Central memory CD8-positive, alpha-beta T cell (primary cell): ENCODE results near the gene ZNF652.
"Not testable (repeated sequence)": the region's sequence is repeated elsewhere in the genome, so short reads cannot be mapped to it uniquely, and the experiment has no call there.

ENCODE experiments used
- ATAC-seq: fragments of 150-1000 bp; cut with Tn5 transposase; replicated peaks from 2 replicates; pipeline ENCODE4 v1.10.0; 2022; ENCODE audit warnings: mild to moderate bottlenecking, moderate FRiP score, moderate number of reproducible peaks; ENCODE audit not compliant: poor library complexity, severe bottlenecking; ENCODE audit errors: extremely low read depth
- DNase-seq, 2 donors: peaks; one replicate each; pipeline ENCODE4 v3.0.0; 2021; ENCODE audit warnings: low spot score in 2 of 2
- H3K27ac Mint-ChIP-seq: one replicate; pipeline ENCODE4 v1.8.0; 2022; ENCODE audit warnings: low read depth, mild to moderate bottlenecking, moderate library complexity, mixed read lengths
- H3K27me3 Mint-ChIP-seq: one replicate; pipeline ENCODE4 v1.8.0; 2022; ENCODE audit warnings: mixed read lengths
- H3K36me3 Mint-ChIP-seq: one replicate; pipeline ENCODE4 v1.8.0; 2022; ENCODE audit warnings: mild to moderate bottlenecking, moderate library complexity, mixed read lengths; ENCODE audit not compliant: insufficient read depth
- H3K4me1 Mint-ChIP-seq: one replicate; pipeline ENCODE4 v1.8.0; 2022; ENCODE audit warnings: mixed read lengths
- H3K4me3 Mint-ChIP-seq: one replicate; pipeline ENCODE4 v1.8.0; 2022; ENCODE audit warnings: mild to moderate bottlenecking, moderate library complexity, mixed read lengths
- H3K9me3 Mint-ChIP-seq: one replicate; pipeline ENCODE4 v1.8.0; 2022; ENCODE audit warnings: mixed read lengths

ZNF652 gene

GRCh38 chr17:49393491-49394255, 31.6 kb upstream of the ZNF652 start:
- no peaks in the 10 kb centered on the region for H3K27me3 Mint-ChIP-seq
- no peak overlapping the region for H3K27ac Mint-ChIP-seq
- H3K4me3 Mint-ChIP-seq, result no peak overlapping the region
- DNase-seq (no peak), ATAC-seq (no peak)
- peaks cover 33% of the 10 kb centered on the region for H3K4me1 Mint-ChIP-seq
- peaks cover 2% of the 10 kb centered on the region for H3K36me3 Mint-ChIP-seq
- no peaks in the 10 kb centered on the region for H3K9me3 Mint-ChIP-seq

GRCh38 chr17:49390548-49391324, 28.7 kb upstream of the ZNF652 start:
- DNase-seq, result no peak
- peak; percentile 25 for ATAC-seq
- H3K4me1 Mint-ChIP-seq, result peaks cover 51% of the 10 kb centered on the region

GRCh38 chr17:49389514-49390347, 27.7 kb upstream of the ZNF652 start:
- not testable (repeated sequence) for DNase-seq, H3K9me3 Mint-ChIP-seq, H3K27me3 Mint-ChIP-seq, ATAC-seq, H3K36me3 Mint-ChIP-seq
- peak overlapping the region; percentile 94 for H3K27ac Mint-ChIP-seq
- H3K4me3 Mint-ChIP-seq, result peak overlapping the region; percentile 79
- H3K4me1 Mint-ChIP-seq, result peaks cover 45% of the 10 kb centered on the region

More at GRCh38 chr17:49390548-49391324, 28.7 kb upstream of the ZNF652 start:
- Mint-ChIP-seq H3K27me3 (no peaks in the 10 kb centered on the region), H3K4me3 (peak overlapping the region; percentile 79), H3K36me3 (peaks cover 4% of the 10 kb centered on the region), H3K9me3 (no peaks in the 10 kb centered on the region), H3K27ac (peak overlapping the region; percentile 94)

- ATAC-seq, result no peak
- Mint-ChIP-seq H3K9me3 (no peaks in the 10 kb centered on the region), H3K27ac (peak overlapping the region; percentile 94), H3K36me3 (peaks cover 4% of the 10 kb centered on the region), H3K4me1 (peaks cover 45% of the 10 kb centered on the region), H3K4me3 (peak overlapping the region; percentile 43), H3K27me3 (no peaks in the 10 kb centered on the region)
- DNase-seq, result no peak
Observed at GRCh38 chr17:49388692-49389513, 26.9 kb upstream of the ZNF652 start.

GRCh38 chr17:49388290-49388640, 26.2 kb upstream of the ZNF652 start:
- Mint-ChIP-seq H3K36me3 (peaks cover 4% of the 10 kb centered on the region), H3K4me3 (peak overlapping the region; percentile 43), H3K9me3 (no peaks in the 10 kb centered on the region), H3K4me1 (peaks cover 49% of the 10 kb centered on the region), H3K27ac (peak overlapping the region; percentile 94), H3K27me3 (no peaks in the 10 kb centered on the region)
- DNase-seq (peak in 1 of 2 donors; percentile 31), ATAC-seq (peak; percentile 81)

- DNase-seq (peak in 1 of 2 donors; percentile 31), ATAC-seq (peak; percentile 68)
- H3K36me3 Mint-ChIP-seq, result peaks cover 4% of the 10 kb centered on the region
- no peaks in the 10 kb centered on the region for H3K9me3 Mint-ChIP-seq
- H3K4me1 Mint-ChIP-seq, result peaks cover 49% of the 10 kb centered on the region
- H3K4me3 Mint-ChIP-seq, result peak overlapping the region; percentile 43
- H3K27ac Mint-ChIP-seq, result peak overlapping the region; percentile 94
- H3K27me3 Mint-ChIP-seq, result no peaks in the 10 kb centered on the region
Observed at GRCh38 chr17:49387498-49388289, 25.6 kb upstream of the ZNF652 start.

GRCh38 chr17:49386373-49386772, 24.3 kb upstream of the ZNF652 start:
- Mint-ChIP-seq H3K4me3 (no peak overlapping the region), H3K9me3 (no peaks in the 10 kb centered on the region), H3K27me3 (no peaks in the 10 kb centered on the region), H3K27ac (peak overlapping the region; percentile 94), H3K4me1 (peaks cover 48% of the 10 kb centered on the region), H3K36me3 (peaks cover 2% of the 10 kb centered on the region)
- ATAC-seq (no peak), DNase-seq (no peak)

- no peak overlapping the region for H3K4me3 Mint-ChIP-seq
- no peak overlapping the region for H3K27ac Mint-ChIP-seq
- DNase-seq (no peak), ATAC-seq (no peak)
- H3K4me1 Mint-ChIP-seq, result peaks cover 34% of the 10 kb centered on the region
- peaks cover 2% of the 10 kb centered on the region for H3K36me3 Mint-ChIP-seq
- no peaks in the 10 kb centered on the region for H3K27me3 Mint-ChIP-seq
- no peaks in the 10 kb centered on the region for H3K9me3 Mint-ChIP-seq
Observed at GRCh38 chr17:49384951-49385350, 22.9 kb upstream of the ZNF652 start.

- ATAC-seq (no peak), DNase-seq (no peak)
- Mint-ChIP-seq H3K36me3 (peaks cover 2% of the 10 kb centered on the region), H3K9me3 (no peaks in the 10 kb centered on the region), H3K4me3 (no peak overlapping the region), H3K4me1 (peaks cover 16% of the 10 kb centered on the region), H3K27ac (no peak overlapping the region), H3K27me3 (no peaks in the 10 kb centered on the region)
Observed at GRCh38 chr17:49383060-49383459, 21.0 kb upstream of the ZNF652 start.

GRCh38 chr17:49382556-49382955, 20.5 kb upstream of the ZNF652 start:
- DNase-seq, result no peak
- Mint-ChIP-seq H3K4me3 (no peak overlapping the region), H3K27me3 (no peaks in the 10 kb centered on the region), H3K4me1 (peaks cover 11% of the 10 kb centered on the region), H3K27ac (peak overlapping the region; percentile 47), H3K9me3 (no peaks in the 10 kb centered on the region), H3K36me3 (peaks cover 1% of the 10 kb centered on the region)
- ATAC-seq, result no peak

- peaks cover 5% of the 10 kb centered on the region for H3K4me1 Mint-ChIP-seq
- no peaks in the 10 kb centered on the region for H3K27me3 Mint-ChIP-seq
- ATAC-seq, result no peak
- H3K27ac Mint-ChIP-seq, result peak overlapping the region; percentile 47
- no peak for DNase-seq
- H3K9me3 Mint-ChIP-seq, result no peaks in the 10 kb centered on the region
- H3K4me3 Mint-ChIP-seq, result no peak overlapping the region
- H3K36me3 Mint-ChIP-seq, result peaks cover 1% of the 10 kb centered on the region
Observed at GRCh38 chr17:49381793-49382192, 19.7 kb upstream of the ZNF652 start.
